NCI-H510A (cell line): ENCODE results near the gene GGT5.
"Not testable (repeated sequence)": the region's sequence is repeated elsewhere in the genome, so short reads cannot be mapped to it uniquely, and the experiment has no call there.

Experiments used
- DNase-seq: peaks from one replicate; lab custom pipeline; 2025; lab: John Stamatoyannopoulos, UW

The GGT5 gene

DNA sequence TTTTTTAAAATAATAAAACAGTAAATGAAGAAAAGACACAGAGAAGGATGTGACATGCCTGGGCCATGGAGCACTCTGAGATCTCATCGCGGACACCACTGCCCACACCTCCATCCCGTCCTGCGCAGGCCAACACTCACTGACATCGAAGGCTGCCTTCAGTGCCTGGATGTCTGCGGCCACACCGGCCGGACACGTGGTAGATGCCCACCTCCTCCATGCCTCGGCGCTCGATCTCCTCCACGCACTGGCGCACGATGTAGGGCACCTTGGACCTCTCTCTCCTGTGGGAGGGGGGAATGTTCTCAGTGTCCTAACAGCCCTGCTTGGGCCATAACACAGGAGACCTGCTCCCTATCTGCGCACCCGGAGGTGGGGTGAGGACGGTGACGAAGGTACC, 18.6 kb upstream of the GGT5 start:
- not testable (repeated sequence) for DNase-seq

DNA sequence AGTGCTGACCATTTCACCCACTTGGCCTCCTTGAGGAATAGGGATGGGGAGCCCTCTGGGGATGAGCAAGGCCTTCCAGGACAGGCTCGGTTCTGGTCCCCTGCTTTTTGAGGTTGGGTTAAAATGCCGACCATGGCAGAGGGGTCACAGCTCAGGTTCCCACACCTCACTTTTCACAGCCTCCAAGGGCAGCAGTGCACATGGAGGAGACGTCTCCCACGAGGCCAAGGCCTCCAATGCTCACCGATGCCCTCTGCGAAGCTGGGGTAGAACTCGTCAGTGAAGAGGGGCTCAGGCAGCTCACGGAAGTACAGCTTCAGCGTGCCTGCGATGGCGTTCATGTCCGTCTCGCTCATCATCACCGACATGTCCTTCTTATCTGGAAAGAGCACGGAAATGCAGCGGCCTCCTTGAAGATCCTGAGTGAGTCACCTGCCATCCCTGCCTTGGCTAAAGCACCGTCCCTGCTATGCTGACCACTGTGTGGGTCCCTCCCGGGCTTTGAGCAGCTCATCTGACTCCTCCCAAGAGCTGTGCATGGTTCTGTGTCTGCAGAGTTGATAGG, 17.4 kb upstream of the GGT5 start:
- not testable (repeated sequence) for DNase-seq

DNA sequence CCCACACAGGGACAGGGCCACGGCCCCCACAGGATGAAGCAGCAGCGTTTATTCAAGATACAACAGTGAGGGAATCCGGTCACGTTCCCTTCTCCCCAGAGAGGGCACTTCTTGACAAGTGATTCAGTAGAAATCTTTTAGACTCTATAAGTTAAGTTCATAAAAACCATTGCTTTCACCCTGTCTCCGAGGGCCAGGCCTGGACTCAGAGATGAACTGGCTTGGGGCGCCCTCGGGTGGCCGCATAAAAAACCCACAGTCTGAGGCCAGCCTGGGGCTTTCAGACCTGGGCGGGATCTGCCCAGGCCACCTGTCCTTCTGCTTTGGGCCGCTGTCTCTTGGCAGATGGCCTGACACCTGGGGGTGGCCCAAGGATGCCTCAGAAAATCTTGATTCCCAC, 14.6 kb upstream of the GGT5 start:
- not testable (repeated sequence) for DNase-seq

DNA sequence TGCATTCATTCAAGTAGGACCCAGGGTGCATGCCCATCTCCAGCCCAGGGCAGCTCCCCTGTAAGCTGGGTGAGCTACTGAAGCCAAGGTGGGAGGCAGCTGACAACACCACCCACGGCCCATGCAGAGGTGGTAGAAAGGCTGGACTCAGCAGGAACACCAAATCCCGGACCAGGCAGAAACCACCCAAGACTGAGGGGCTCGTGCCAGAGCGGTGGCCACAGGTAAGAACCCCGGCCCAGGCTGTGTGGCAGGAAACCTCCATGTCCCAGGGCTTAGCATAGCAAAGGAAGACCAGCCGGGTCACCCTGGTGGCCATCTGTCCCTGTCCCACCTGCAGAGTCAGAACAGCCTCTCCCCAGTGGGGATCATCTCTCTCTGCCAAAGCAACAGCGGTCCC, 11.9 kb upstream of the GGT5 start:
- DNase-seq = not testable (repeated sequence)

DNA sequence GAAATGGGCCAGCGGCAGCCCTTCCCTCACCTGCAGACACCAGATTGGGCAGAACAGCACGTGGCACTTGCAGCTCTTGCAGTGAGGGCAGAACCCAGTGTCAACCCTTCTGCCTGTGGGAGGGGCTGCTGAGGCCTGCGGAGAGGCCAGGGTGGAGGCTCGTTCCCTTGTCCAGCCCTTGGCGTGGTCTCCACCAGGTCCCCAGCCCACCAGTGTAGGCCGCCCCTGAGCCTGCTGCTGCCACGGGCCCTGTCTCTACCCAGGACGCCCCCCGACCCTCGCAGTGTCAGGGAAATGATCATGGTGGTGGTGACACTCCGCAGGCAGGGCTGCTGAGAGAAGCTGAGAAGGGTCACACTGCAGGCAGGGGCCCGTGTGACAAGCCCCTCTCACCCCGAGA, 11.3 kb upstream of the GGT5 start:
- not testable (repeated sequence) for DNase-seq

DNA sequence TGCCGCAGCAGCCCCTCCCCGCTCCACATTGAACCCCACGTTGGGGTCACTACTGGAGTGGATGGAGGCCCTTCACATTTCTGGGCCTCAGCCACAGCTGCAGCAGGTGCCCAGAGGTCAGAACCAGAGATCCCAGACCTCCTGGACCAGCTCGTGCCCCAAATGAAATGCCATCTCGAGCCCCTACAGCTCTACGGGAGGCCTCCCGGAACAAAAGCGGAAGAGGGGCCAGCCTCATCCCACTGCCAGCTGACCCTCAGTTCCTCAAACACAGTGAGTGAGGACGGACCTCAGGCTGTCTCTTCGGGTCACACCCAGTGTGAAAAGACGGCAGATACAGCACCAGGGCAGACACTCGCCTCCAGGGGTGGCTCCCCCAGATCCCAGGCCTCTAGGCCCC, 8.2 kb upstream of the GGT5 start:
- DNase-seq = not testable (repeated sequence)

DNA sequence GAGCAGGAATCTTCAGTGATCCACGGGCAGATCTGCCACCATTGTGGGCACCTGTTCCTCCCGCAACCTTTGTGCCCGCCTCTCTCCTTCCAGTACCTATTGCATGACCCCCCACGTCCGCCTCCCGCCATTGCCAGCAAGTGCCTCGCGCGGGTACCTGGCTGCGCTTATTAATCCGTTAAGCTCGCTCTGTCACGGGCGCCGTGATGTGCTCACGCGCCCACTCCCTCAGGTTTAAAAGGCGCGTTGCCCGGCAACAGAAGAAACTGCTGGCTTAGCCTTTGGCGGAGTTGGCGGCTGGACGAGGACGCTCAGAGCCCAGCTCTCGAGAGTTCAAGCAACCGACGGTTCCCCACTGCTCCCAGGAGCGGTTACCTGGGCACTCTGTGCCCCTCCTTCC, 6.4 kb upstream of the GGT5 start:
- DNase-seq = not testable (repeated sequence)

DNA sequence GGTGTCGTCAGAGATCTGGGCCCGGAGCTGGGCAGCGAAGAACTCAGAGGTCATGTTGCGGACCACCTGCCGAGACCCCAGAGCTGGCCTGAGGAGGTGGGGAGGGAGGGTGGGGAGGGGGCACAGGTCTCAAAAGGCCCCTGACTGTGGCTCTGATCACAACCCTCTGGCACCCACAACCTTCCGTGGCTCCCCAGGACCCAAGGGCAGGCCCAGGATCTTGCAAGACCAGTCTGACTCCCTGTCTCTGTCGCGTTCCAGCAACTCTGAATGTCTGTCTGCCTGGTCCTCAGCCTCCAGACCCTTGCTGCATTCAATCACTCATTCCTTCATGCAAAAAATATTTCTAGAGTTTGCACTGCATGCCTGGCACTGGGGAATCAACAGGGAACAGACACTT, 4.5 kb upstream of the GGT5 start:
- DNase-seq = not testable (repeated sequence)

DNA sequence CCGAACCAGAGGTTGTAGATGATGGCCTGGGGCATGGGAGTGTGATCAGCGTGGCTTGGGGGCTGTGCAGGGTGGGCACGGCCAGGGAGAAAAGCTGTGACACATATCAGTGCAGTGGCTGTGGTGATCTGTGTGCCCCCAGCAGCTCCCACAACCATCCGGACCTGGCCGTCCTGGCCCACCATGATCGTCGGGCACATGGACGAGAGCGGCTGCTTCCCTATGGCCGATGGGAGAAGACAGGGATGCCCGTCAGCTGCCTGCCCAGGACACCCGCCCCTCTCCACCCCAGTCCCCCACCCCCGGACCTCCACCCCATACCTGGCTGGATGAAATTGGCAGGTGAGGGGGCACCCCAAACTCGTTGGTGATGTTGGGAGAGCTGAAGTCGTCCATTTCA, 3.7 kb upstream of the GGT5 start:
- DNase-seq = not testable (repeated sequence)

DNA sequence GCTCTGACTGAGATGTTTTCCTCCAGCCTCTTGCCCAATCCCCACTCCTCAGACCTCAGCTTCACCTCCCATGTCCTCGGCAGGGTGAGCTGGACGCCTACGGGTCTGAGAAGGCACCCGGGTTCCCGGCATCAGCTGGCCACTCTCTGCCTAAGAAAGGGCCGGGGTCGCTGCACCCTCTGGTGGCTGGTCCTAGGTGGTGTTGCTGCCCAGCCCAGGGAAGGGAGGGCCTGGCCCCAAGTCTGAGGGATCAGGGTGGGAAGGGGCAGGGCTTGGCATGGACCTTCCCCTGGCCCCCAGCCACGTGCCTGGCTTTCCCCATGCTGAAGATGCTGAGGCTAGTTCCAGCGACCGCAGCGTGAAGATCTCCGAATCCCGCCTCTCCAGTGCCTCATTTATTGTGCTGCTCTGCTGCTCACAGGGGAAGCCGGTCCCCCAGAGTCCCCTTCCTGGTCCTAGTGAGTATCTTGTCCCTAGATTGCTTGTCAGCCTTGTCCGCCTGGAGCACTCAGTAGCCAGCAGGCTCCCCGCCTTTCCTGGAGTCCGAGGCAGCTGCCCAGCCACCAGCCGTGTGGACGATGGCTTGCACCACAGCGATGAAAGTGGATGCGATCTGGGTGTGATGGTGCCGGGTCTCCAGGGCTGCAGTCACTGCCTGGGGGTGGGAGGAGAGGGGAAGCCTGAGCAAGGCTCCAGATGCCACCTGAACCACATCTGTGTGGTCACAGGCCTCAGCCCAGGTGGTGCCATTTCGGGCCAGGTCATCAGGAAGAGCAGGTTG, 2.9 kb upstream of the GGT5 start:
- no peak for DNase-seq

DNA sequence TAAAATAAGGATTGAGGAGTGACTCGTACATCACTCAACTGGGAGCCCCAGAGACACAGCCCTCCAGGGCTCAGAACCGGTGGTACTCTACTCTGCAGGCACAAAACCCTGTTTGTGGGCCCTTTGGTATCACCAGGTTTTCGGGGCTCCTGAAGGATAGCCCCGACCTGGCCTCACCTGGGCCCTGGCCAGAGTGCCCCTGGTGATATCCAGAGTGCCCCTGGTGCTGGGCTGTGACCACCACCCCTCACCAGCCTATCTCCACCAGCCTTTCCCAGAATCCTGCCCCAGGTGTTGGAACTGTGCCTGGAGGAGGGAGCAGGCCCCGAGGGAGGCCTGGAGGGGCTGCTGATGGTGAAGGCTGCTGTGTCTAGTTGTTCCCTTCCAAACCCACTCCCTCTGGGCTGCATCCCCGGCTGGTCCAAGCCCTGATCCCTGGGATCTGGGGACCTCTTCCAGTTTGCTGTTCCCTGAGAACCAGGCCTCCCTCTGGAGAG, 2.2 kb upstream of the GGT5 start:
- no peak for DNase-seq

DNA sequence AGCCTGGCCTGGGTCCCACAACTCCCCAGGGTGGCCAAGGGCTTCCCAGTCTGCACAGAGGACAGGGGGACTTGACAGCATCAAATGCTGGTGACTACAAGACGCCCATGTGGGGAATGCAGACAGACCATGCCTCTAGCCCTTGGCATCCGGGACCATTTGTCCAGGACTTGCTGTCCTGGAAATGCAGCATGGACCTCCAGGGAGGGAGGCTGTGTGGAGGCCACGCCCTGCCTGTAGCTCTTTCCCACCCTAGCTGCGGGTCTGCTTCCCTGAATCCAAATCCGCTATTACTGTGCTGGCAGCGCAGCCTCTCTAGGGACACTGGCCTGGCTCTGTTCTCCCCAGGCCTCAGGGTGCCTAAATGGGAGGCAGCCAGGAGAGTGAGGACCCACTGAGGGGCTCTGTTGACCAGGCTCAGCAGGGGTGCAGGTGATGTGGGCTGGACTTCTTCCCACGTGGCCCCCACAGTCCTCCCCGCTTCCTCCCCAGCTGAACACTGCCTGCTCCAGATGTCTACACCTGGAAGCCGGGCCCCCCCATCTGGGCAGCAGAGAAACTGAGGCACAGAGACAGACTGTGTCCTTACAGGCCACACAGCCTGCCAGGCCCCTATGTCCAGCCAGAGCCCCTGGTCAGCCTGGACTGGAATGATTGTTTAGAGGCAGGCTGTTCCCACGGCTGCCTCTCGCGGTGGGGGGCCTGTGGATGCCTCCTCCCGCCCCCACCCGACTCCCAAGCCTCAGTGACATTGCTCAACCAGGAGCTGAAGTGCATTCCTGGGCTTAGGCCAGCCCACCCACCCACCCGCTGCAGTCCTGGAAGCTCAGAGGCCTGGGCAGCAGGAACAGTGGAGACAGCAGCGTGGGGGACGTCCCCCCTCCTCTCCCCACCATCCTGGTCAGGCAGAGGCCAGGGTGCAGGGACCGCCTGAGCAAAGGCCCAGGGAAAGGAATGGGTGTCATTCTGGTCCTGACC, 991 bp upstream of the GGT5 start:
- not testable (repeated sequence) for DNase-seq

DNA sequence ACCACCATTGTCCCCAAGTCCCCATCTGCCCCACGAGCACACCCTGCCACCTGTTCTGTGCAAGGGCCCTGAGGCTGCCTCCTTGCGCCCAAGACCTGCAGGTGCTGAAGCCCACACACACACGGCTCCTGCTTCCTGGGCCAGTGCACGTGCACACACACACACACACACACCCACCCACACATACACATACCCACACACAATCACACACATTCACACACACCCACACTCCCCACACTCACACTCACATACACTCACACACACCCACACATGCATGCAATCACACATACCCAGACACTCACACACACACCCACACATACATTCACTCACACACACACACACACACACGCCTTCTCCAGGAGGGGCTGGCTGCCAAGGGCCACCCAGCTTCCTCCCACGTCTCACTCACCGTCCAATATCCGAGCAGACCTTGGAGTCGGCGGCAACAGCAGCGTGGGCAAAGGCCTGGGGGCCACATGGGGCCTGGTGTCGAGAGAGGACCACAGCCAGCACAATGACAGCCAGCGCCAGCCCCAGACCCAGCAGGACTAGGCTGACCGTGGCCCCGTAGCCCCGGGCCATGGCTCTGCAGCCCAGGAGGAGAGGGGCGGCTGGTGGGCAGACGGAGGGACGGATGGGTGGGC, 616 bp downstream of the GGT5 start:
- DNase-seq = no peak

DNA sequence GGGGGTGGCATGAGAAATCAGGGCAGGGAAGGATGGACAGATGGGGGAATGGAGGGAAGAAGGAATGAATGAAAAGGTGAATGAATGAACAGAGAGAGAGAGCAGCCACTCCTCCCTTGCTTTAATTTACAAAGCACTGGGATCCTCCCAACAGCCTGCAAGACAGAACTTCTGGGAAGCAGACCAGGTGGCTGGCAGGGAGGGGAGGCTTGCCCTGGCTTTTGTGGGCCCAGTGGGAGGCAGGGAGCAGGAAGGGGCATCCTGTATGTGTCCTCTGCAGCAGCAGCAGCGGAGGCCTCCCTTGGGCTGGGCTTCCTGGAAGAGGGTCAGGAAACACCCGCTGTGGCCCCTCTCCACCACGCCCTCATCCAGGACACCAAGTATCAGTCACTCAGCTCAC, 1.5 kb downstream of the GGT5 start:
- not testable (repeated sequence) for DNase-seq

DNA sequence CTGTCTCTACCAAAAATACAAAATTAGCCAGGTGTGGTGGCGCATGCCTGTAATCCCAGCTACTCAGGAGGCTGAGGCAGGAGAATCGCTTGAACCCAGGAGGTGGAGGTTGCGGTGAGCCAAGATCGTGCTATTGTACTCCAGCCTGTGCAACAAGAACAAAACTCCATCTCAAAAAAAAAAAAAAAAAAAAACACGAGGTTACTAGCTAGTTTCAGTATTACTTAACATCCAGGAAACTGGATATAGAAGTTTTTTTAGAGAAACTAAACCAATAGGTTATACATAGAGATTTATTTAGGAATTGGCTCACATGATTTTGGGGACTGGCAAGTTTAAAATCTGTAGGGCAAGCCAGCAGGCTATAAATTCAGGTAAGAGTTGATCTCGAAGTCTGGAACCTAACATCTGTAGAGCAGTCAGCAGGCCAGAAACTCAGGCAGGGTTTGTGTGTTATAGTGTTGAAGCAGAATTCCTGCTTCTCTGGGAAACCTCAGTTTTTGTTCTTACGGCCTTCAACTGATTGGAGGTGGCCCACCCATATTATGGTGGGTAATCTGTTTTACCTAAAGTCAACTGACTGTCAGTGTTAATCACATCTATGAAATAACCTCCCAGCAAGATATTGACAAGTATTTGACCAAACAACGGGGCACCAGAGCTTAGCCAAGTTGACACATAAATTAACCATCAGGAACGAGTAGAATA, 3.7 kb downstream of the GGT5 start:
- DNase-seq = not testable (repeated sequence)

DNA sequence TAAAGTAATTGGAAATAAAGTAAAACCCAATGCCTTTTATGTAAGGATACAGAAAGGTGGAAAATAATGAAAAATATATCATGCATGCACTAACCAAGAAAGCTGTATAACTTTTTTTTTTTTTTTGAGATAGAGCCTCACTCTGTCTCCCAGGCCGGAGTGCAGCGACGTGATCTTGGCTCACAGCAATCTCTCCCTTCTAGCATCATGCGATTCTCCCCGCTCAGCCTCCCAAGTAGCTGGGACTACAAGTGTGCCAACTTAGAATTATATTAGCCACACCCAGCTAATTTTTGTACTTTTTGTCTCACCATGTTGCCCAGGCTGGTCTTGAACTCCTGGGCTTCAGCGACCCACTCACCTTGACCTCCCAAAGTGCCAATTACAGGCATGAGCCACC, 4.5 kb downstream of the GGT5 start:
- DNase-seq = no peak

DNA sequence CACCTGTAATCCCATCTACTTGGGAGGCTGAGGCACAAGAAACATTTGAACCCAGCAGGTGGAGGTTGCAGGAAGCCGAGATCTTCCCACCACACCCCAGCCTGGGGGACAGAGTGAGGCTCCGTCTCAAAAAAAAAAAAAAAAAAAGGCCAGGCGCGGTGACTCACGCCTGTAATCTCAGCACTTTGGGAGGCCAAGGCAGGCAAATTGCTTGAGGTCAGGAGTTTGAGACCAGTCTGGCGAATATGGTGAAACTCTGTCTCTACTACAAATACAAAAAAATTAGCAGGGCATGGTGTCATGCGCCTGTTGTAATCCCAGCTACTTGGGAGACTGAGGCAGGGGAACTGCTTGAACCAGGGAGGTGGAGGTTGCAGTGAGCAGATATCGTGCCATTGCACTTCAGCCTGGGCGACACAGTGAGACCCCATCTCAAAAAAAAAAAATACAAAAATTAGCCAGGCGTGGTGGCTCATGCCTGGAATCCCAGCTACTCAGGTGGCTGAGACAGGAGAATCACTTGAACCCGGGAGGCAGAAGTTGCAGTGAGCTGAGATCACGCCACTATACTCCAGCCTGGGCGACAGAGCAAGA, 6.7 kb downstream of the GGT5 start:
- not testable (repeated sequence) for DNase-seq

DNA sequence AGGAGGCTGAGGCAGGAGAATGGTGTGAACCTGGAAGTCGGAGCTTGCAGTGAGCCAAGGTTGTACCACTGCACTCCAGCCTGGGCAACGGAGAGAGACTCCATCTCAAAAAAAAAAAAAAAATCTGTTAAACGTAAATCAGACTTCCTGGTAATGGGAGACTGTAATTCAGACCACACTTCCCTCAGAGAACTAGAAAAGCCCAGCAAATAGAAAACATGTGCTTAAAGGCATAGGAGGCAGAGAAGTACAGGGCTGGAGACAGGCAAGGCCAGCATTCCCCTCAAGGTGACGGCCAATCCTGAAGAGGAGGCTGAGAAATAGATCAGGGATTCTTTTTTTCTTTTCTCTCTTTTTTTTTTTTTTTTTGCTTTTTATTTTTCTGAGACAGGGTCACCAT, 8.2 kb downstream of the GGT5 start:
- no peak for DNase-seq

DNA sequence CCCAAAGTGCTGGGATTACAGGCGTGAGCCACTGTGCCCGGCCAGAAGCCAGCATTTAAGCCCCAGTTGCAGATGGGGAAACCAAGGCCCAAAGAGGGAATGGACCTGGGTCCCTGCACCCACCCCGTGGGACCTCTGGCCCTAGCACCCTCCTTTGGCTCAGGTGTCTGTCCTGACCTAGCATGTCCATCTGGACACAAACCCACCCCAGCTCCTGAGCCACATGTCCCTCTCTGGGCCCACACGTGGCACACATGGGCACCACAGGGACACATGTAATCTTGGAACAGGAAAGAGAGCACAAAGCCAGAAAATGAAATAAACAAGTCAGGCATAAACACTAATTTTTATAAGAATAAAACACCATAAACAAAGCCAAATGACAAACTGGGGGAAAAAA, 9.6 kb downstream of the GGT5 start:
- DNase-seq = no peak

DNA sequence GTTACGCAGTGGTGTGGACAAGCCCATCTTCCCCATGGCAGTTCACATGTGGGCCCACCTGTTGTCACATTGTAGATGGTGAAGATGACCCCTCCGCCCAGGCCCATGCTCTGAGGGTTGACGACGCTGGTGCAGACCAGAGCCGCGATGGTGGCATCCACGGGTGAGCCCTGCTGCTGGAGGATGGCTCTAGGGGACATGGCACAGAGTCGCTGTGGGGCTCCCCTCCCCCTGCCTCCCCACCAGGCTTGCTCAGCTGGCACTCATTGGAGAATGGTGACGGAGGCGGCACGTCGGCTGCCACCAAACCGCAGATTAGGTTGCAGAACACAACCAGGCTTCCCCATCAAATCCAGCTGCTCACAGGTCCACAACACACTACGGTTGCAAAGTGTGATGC, 11.1 kb downstream of the GGT5 start:
- no peak for DNase-seq

DNA sequence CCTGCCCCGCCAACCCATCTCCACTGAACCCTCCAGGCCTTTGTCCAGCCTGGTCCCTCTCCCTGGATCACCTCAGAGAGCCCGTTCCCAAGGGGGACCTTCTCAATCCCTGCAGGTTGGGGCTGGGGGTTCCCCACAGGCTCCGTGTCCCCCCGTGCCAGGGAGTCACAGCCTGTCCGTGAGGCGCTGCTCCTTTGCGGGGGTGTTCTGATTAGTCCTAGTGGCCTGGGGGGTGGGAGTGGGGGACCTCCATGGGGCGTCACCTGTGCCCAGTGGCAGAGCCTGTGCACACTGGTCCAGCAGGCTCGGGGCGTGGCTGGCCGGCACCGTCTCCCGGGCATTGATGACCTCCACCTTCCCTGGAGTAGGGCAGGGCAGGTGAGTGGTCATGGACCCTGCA, 11.6 kb downstream of the GGT5 start:
- no peak for DNase-seq
